22Rv1 (cell line): Measurements from ENCODE around the gene PTCH2.

ENCODE experiments used
- ZFX ChIP-seq: fragments of 450-650 bp; IDR thresholded peaks from 2 replicates; pipeline ENCODE4 v1.6.1; 2017; ENCODE audit warnings: antibody characterized with exemption, borderline replicate concordance
- TF ChIP-seq, protein P1 (sequence below): fragments of 450-650 bp; IDR thresholded peaks from 2 replicates; pipeline ENCODE4 v1.5.1; 2017; ENCODE audit warnings: mild to moderate bottlenecking

DNA sequence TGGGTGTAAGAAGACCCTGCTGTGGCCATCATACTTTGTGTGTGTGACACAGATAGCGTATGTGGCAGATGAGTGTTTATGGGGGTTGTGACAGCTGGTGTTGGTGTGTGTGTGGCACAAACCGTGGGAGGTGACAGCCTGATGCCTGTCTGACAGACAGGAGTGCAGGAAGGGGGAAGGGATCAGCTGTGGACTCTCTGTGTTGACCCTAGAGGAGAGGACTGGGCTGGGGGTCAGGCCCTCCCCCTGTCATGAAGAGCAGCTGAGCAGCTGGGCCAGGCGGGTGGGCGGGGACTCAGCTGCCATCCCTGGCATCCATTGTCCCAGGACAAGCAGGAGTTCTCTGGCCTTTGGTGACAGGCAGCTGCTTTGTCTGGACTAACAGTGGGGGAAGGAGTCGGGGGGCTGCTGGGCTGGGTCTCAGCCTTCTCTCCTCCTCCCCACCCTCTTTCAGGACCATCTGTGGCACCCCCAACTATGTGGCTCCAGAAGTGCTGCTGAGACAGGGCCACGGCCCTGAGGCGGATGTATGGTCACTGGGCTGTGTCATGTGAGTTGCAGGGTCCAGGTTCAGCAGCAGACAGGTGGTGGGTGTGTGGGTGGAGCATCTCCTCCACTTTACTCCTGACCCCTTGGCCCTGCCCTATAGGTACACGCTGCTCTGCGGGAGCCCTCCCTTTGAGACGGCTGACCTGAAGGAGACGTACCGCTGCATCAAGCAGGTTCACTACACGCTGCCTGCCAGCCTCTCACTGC is 40.6 kb downstream of the PTCH2 start:
- TF ChIP-seq, protein P1, sequence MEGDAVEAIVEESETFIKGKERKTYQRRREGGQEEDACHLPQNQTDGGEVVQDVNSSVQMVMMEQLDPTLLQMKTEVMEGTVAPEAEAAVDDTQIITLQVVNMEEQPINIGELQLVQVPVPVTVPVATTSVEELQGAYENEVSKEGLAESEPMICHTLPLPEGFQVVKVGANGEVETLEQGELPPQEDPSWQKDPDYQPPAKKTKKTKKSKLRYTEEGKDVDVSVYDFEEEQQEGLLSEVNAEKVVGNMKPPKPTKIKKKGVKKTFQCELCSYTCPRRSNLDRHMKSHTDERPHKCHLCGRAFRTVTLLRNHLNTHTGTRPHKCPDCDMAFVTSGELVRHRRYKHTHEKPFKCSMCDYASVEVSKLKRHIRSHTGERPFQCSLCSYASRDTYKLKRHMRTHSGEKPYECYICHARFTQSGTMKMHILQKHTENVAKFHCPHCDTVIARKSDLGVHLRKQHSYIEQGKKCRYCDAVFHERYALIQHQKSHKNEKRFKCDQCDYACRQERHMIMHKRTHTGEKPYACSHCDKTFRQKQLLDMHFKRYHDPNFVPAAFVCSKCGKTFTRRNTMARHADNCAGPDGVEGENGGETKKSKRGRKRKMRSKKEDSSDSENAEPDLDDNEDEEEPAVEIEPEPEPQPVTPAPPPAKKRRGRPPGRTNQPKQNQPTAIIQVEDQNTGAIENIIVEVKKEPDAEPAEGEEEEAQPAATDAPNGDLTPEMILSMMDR = no peak
- no peak for TF ChIP-seq ZFX
